ENCODE results near the gene LRP1B.

Gene LRP1B

GRCh38 chr2:141513853-141514252 lies 617.0 kb downstream of the LRP1B start:
- no peak overlapping the region for H3K4me3 ChIP-seq (ENCODE audit: low read depth, low read length)
- no peak for DNase-seq (ENCODE audit: low read depth)

GRCh38 chr2:141508806-141509595 lies 621.8 kb downstream of the LRP1B start:
- DNase-seq (ENCODE audit: low read depth): no peak
- H3K4me3 ChIP-seq (ENCODE audit: low read depth, low read length): no peak overlapping the region

DNA sequence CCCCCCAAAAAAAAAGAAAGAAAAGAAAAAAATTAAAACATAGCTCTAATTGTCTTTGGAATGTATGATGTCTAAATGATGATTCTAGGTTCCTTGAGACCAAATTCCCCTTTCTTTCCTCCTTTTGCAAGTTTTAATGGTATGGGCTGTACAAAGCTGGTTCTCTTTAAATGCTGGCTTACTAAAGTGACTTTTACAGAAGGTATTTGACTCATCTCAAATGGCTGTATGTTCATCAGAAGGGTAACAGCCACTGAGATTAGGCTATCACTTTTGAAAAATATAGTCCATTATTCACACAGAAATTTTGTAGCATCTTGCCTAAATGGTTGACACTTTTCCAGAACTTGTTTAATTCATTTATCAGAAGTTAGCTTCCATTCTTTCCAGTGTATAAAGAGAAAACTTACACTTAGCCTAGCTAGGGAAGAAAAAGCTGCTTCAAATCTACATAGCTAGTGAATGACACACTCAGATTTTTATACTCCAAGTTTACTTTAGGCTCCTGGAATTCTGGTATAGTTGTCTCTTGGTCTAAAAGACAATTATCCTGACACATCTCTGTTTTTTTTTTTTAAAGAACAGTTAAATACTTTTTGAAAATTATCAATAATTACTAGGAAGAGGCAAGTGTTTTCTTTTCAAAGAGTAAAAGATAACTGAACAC lies 622.6 kb downstream of the LRP1B start:
- DNase-seq (ENCODE audit: low read depth): no peak
- H3K4me3 ChIP-seq (ENCODE audit: low read depth, low read length): no peak overlapping the region

- no peak for DNase-seq (ENCODE audit: low read depth)
- no peak overlapping the region for H3K4me3 ChIP-seq (ENCODE audit: low read depth, low read length)
Observed at GRCh38 chr2:141506135-141506534, 624.7 kb downstream of the LRP1B start.

- H3K4me3 ChIP-seq (ENCODE audit: low read depth, low read length): no peak overlapping the region
- DNase-seq (ENCODE audit: low read depth): no peak
Observed at GRCh38 chr2:141501752-141502151, 629.1 kb downstream of the LRP1B start.

GRCh38 chr2:141499123-141499522 lies 631.7 kb downstream of the LRP1B start:
- no peak for DNase-seq (ENCODE audit: low read depth)
- no peak overlapping the region for H3K4me3 ChIP-seq (ENCODE audit: low read depth, low read length)

- DNase-seq (ENCODE audit: low read depth): no peak
- no peak overlapping the region for H3K4me3 ChIP-seq (ENCODE audit: low read depth, low read length)
Observed at GRCh38 chr2:141498561-141498960, 632.3 kb downstream of the LRP1B start.

DNA sequence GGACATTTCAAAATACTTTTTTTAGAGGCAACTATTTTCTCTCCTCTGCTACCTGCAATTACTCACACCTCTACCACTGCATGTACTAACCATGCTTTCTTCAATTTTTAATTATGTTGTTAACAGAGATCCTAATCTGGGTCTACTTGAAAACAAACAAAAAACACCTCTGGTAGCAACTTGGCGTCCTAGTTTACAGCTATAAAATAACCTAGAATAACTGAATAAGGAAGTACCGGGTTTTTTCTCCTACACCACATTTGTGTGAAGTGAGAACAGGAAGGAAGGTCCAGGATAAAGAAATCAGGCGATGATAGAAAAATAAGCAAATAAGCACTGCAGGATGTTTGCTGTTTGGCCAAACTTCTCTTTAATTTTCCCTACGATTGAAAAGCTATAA lies 633.5 kb downstream of the LRP1B start:
- H3K4me3 ChIP-seq (ENCODE audit: low read depth, low read length): no peak overlapping the region
- DNase-seq (ENCODE audit: low read depth): no peak

DNA sequence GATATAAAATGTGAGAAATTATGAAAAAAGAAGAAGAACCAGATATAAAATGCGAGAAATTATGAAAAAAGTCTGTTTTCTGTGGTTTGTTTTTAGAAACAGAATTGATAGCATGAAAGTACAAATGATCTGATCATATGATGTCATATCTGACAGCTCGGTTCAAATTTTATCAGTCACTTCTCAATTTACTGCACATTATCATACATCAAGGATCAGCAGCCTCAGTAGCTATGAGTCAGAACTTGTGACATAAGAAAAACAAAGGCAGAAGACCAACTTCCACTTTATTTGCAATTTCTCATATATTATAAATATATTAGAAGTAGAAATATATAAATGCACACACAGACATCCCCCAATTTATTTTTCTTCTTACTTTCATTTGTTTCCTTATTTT lies 634.0 kb downstream of the LRP1B start:
- no peak overlapping the region for H3K4me3 ChIP-seq (ENCODE audit: low read depth, low read length)

GRCh38 chr2:141493936-141494335 lies 636.9 kb downstream of the LRP1B start:
- no peak overlapping the region for H3K4me3 ChIP-seq (ENCODE audit: low read depth, low read length)
- no peak for DNase-seq (ENCODE audit: low read depth)

More for the DNA sequence above, 634.0 kb downstream of the LRP1B start:
- no peak for DNase-seq (ENCODE audit: low read depth)

GRCh38 chr2:141492816-141493215 lies 638.0 kb downstream of the LRP1B start:
- no peak for DNase-seq (ENCODE audit: low read depth)
- no peak overlapping the region for H3K4me3 ChIP-seq (ENCODE audit: low read depth, low read length)

DNA sequence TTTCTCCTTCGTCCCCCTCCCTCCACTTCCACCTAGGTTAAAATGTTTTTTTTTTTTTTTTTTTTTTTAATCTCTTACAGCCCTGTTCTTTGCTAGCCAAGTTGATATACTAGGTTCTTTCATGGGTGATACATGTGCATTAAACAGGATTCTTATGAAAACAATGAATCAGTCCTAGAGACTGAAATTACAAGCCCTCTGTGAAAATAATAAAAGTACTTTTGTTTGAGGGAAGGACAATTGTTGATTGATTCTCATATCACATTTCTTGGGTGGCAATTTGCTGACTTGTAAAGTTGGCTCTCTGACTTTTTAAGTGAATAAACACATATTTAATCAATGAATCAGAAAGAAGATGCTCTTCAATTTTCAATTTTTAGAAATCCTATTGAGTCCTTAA lies 639.9 kb downstream of the LRP1B start:
- no peak for DNase-seq (ENCODE audit: low read depth)
- H3K4me3 ChIP-seq (ENCODE audit: low read depth, low read length): no peak overlapping the region

GRCh38 chr2:141482697-141483096 lies 648.1 kb downstream of the LRP1B start:
- H3K4me3 ChIP-seq (ENCODE audit: low read depth, low read length): no peak overlapping the region
- DNase-seq (ENCODE audit: low read depth): no peak

- DNase-seq (ENCODE audit: low read depth): no peak
- H3K4me3 ChIP-seq (ENCODE audit: low read depth, low read length): no peak overlapping the region
Observed at GRCh38 chr2:141475801-141476200, 655.0 kb downstream of the LRP1B start.

DNA sequence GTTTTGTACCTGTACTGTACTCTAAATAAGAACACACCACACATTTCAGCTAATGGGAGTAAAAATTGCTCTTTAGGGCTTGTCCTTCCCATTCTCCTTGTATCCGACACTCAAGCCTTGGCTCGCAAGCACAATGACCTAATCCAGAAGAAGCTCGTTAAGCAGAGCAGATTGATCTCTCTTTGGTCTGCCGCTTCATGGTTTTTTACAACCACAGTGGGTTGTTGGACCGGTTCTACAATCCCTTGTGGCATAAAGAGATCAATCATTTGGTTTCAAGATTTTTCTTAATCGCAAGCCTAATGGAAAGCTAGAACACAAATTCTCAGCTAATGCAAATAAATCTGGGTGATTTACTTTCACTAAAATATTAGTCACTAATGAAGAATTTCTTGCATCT lies 662.1 kb downstream of the LRP1B start:
- DNase-seq (ENCODE audit: low read depth): no peak
- H3K4me3 ChIP-seq (ENCODE audit: low read depth, low read length): no peak overlapping the region

DNA sequence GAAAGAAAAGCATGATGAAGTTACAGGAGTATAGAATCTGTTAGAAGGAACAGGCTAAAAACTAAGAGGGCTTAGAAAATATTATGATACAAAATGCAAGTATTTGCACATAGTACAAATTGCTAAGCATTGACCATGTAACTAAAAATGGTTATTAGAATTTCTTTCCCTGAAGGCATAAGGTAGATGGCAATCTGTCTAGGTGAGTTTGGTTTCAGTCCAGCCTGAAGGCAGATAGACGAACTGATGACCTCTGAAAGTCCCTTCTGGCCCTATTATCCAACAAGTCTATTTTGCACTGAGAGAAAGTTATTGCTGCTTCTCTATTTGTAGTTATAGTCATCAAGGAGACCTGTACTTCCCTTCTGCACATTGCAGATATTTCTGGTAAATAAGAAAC lies 663.5 kb downstream of the LRP1B start:
- no peak for DNase-seq (ENCODE audit: low read depth)

GRCh38 chr2:141464995-141465394 lies 665.8 kb downstream of the LRP1B start:
- no peak for DNase-seq (ENCODE audit: low read depth)
- no peak overlapping the region for H3K4me3 ChIP-seq (ENCODE audit: low read depth, low read length)

More for the DNA sequence above, 663.5 kb downstream of the LRP1B start:
- H3K4me3 ChIP-seq (ENCODE audit: low read depth, low read length): no peak overlapping the region

DNA sequence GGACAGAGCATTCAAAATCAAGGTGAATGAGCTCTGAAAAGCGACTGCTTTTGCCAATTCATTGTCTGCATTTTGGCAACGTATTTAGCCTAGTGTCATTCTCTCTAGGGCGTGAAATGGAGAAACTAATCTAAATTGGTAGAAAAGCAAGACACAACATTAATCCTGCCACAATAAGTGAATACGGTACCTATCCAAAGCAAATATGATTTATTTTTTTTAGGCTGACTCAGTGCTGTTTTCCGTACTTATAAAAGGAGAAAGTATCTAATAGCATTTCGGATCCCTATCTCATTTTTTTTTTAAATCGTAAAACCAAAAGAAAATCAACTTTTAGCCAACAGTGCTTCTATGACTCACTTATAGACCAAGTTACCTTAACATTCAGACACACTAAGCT lies 672.5 kb downstream of the LRP1B start:
- no peak overlapping the region for H3K4me3 ChIP-seq (ENCODE audit: low read depth, low read length)
- no peak for DNase-seq (ENCODE audit: low read depth)

DNA sequence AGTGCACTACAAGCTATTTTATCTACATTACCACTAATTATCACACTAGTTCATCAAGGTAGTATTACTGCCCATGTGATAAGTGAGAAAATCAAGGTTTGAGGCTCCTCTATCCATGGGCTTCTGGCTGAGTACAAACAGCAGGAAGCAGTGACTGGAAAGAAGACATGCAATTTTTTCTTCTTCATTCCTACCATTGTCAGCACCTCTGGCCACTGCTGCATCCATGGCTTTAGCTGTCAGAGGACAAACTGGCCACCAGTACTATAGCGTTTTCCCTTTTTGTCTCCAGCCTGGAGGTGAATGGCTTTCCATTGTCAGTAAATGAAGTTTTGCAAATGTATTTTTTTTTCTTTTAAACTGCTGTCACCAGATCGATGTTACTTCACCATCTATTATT lies 674.9 kb downstream of the LRP1B start:
- DNase-seq (ENCODE audit: low read depth): no peak
- no peak overlapping the region for H3K4me3 ChIP-seq (ENCODE audit: low read depth, low read length)

DNA sequence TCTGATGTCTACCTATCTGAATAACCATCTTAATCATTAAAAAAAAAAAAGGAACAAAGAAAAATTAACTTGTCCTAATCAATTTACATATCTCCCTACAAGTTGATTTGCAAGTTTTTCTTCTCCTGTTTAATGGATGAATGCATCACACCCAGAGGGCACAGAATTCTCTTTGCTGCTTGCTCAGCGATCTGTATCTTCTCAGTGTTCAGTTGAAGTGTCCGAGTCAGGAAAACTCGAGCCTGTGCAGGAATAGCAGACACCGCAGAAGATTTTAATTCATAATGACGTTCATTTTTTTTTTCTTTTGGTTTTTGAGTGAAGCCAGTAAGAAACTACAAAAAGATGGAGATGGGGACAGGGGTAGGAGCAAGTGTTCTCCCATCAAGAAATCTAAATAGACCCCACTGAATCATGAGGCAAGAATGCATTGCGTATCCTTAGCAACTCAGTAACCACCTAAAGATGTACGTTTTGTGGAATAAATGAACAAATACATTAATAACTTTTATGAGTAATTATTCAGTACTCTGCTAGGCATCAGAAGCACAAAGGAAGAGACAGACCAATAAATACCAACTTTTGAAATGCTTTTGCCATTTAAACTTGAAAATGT lies 675.5 kb downstream of the LRP1B start:
- no peak for DNase-seq (ENCODE audit: low read depth)

More for the DNA sequence above, 675.5 kb downstream of the LRP1B start:
- H3K4me3 ChIP-seq (ENCODE audit: low read depth, low read length): no peak overlapping the region
